ENCODE results near the gene MANF.
A peak's percentile ranks its signal among the peaks of the same experiment; 100 is the strongest.

The MANF gene

DNA sequence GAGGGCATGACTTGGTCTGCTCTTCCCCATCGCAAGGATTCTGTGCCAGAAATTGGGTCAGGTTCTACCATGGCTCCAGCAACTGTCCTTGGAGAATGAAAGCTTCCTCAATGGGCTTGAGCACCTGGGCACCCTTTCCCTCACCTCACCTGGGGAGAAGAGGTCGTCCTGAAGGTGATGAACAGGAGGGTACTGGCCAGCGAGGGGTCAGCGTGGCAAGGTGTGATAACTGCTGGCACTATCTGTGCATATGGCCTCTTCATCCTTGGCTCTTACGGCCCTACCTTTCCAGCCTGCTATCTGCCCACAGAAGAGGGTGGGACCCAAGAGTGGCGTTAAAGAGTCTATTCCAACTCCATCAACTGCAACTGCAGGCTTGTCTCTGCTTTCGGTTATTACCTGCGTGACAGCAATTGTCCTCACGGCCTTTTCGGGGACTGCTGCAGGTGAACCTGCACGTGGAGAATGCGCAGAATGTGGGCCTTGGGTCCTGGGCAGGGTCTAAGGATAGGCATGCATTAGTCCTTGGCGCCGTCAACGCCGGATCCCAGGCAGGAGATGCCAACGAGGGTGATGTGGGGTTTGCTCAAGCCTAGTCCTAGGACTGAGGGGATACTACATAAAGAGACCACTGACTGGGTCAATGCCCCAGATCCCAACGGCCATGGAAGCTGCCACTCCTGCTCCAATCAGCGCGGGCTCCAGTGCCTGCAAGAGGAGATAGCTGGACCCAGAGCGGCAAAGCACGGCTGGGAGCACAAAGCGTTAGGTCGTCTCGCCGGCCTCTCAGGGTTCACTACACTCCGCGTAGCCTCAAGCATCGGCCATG, 5.4 kb downstream of the MANF start:
- DNase-seq: peak in 1 of 14 donors; percentile 78

DNA sequence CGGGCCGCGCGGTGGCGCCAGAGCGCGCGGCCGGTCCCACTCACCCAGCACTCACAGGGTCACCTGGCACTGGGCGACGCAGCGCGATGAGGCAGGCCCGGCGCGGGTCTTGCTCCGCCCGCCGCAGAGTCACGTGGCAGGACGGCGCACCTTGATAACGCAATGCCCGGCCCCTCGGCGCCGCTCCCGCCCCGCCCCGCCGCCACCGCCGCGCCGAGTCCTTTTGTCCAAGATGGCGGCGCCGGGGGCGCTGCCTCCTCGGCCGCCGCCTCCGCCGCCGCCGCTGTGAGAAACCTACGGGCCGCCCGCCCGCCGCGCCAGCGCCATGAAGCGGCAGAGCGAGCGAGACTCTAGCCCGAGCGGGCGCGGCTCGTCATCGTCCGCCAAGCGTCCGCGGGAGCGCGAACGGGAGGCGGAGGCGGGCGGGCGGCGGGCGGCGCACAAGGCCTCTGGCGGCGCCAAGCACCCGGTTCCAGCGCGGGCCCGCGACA, 6.0 kb downstream of the MANF start, which contains the start of gene RBM15B:
RBM15B (plus strand) TSS at position 211 of the 491 bp plus-strand sequence; CDS start at position 326, 115 bp downstream.
- peak; percentile 73 to 98 (median 93) for DNase-seq

DNA sequence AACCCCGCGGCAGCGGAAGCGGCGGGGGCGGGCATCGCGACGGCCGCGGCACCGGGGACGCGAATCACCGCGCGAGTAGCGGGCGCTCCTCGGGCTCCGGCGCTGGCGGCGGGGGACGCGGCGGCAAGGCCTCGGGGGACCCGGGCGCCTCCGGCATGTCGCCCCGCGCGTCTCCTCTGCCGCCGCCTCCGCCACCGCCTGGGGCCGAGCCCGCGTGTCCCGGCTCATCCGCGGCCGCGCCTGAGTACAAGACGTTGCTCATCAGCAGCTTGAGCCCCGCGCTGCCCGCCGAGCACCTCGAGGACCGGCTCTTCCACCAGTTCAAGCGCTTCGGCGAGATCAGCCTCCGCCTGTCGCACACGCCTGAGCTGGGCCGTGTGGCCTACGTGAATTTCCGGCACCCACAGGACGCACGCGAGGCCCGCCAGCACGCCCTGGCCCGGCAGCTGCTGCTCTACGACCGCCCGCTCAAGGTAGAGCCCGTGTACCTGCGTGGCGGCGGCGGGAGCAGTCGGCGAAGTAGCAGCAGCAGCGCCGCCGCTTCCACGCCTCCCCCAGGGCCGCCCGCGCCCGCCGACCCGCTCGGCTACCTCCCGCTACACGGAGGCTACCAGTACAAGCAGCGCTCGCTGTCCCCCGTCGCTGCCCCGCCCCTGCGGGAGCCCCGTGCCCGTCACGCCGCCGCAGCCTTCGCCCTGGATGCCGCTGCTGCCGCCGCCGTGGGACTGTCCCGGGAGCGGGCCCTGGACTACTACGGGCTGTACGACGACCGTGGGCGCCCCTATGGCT, 6.7 kb downstream of the MANF start:
- DNase-seq: peak in 2 of 14 donors; percentile 26 to 51

DNA sequence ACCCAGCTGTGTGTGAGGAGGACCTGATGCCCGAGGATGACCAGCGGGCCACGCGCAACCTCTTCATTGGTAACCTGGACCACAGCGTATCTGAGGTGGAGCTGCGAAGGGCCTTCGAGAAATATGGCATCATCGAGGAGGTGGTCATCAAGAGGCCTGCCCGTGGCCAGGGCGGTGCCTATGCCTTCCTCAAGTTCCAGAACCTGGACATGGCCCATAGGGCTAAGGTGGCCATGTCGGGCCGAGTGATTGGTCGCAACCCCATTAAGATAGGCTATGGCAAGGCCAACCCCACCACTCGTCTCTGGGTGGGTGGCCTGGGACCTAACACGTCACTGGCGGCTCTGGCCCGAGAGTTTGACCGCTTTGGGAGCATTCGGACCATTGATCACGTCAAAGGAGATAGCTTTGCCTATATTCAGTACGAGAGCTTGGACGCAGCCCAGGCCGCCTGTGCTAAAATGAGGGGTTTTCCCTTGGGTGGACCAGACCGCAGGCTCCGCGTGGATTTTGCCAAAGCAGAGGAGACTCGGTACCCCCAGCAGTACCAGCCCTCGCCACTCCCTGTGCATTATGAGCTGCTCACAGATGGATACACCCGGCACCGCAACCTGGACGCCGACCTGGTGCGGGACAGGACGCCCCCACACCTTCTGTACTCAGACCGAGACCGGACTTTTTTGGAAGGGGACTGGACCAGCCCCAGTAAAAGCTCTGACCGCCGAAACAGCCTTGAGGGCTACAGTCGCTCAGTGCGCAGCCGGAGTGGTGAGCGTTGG, 7.5 kb downstream of the MANF start:
- no peak for DNase-seq

DNA sequence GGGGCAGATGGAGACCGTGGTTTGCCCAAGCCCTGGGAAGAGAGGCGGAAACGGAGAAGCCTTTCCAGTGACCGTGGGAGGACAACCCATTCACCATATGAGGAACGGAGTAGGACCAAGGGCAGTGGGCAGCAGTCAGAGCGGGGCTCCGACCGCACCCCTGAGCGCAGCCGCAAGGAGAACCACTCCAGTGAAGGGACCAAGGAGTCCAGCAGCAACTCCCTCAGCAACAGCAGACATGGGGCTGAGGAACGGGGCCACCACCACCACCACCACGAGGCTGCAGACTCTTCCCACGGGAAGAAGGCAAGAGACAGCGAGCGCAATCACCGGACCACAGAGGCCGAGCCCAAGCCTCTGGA, 8.0 kb downstream of the MANF start:
- DNase-seq: no peak

DNA sequence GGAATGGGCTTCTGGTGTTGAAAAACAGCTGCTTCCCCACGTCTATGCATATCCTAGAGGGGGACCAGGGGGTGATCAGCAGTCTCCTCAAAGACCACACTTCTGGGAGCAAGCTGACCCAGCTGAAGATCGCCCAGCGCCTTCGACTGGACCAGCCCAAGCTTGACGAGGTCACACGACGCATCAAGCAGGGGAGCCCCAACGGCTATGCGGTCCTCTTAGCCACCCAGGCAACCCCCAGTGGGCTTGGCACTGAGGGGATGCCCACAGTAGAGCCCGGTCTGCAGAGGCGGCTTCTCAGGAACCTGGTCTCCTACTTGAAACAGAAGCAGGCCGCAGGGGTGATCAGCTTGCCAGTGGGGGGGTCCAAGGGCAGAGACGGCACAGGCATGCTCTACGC, 8.5 kb downstream of the MANF start:
- DNase-seq: no peak

DNA sequence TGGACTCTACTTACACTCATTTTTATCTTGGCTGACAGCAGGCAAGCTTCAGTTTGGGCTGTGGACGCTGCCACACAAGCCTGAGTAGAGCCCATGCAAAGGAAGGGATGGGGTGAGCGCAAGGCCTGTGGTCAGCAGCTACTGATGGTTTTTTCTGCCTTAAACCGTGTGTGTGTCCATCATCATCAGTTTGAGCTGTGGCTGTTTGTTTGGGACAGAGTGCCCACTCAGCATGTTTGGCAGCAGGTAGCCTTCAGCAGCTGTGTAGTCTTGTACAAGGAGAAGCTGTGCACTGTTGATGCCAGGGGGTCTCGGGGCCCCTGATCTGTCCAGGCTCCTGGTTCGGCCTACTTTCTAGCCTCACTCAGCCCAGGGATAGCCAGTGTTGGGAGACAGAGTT, 9.4 kb downstream of the MANF start:
- no peak for DNase-seq

DNA sequence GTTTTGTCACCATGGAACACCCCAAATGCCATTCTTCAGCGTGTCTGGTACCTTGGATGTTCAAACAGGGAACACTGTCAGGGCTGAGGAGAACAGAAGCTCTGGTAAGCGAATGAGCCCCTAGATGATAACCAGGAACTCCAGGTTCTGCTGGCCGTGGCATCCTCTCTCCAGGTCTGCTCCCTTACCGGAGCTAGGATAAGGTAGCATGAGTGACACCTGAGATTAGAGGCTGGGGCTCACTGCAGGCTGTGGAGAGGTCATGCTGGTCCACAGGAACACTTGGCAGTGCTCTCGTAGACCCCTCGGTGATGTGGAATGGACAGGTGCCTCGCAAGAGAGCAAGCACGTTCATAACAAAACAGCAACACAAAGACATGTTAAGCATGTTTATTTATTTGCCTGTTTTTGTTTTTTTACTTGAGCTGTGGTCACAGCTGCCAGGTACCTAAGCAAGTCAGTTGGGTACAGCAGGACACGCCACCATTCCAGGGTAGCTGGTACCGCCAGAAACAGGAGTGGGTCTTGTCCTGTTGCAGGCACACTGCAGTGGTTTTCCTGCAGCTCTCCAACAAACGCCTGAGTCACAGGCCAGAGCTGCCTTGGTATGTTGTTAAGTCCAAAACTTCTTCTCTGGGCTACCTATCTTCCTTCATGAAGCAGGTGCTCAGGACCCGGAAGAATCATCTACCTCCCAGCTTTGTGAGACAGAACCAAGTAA, 10.6 kb downstream of the MANF start:
- no peak for DNase-seq

DNA sequence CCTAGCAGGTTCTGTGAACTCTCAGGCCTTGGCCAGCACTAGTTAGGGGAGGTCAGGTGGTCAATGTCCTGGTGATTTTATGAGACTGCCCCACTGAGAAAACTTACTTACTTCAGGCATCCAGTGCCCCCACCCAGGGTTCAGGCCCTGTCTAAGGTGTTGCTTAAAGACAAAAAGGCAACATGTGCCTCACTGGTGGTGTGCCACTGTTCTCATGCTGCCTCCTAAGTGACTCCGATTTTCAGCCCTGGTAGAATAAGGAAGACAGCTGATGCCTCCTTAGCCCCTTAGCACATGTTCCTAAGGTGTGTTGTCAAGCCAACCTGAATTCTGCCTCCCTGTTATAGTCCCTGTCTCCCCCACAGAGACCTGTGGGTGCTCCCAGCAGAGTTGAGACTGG, 11.3 kb downstream of the MANF start:
- DNase-seq: no peak

DNA sequence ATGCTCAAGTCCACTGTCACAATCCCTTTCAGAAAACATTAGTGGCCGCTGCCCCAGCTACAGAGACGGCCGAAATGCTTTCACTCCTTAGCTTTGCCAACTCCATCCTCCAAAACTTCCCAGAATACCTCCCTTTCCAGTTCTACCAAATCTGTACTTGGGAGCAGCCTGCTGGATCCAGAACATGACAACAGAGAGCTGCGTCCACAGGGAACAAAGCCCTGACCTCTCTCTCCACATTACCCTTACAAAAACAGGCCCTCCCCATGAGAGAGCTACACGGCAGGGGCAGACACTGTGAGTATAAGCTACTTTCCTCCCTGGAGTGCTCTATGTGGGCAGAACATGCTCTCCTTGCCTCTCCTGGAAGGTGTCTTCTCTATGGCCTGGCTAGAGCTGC, 12.3 kb downstream of the MANF start:
- DNase-seq: no peak

DNA sequence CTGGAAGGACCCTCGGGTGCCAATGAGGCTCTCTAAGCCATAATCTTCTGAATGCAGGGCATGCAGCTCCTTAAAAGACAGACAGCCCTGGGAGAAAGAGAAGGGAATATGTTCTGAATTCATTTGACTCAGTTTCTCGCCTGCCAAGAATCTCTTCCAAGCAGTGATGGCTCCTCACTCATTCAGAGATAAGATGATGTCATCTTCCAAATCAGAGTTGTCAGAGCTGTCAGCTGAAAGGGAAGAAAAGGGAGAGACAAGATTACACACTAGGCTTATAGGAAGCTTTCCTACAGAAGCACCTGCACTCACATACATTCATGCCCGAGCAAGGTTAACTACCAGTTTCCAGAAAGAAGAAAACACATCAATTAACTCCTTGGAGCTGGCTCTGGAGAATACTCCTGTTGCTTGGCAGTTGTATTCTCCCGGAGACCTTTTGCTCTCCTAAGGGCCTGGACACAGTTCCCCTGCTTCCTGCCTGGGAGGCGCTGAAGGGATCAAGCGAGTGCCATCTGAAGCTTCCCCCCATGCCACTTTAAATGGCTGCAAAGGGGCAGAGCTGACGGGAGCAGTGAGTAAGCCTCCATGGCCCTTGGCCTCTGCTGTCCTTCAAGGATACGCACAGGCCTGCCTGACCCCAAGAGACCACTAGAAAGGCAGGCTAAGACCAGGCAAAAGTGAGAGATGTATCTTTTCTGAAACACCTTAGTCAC, 13.7 kb downstream of the MANF start:
- DNase-seq: no peak

DNA sequence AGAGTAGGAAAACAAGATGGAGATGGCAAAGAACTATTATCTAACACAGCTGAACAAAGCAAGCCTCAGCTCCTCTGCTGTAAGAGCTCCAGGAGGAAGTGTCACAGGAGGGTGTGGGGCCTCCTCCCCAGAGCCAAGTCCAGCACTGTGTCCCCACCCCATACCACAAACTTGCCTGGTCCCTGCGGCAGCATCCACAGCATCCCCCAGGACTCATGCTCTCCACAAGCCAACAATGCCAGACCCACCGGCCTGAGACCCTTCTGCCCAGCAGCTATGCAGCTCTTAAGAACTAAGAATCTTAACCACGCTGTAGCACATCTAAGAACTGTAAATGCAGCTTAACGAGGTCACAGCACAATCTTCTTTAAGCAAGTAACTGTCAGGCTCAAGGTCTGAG, 15.1 kb downstream of the MANF start:
- DNase-seq: no peak

DNA sequence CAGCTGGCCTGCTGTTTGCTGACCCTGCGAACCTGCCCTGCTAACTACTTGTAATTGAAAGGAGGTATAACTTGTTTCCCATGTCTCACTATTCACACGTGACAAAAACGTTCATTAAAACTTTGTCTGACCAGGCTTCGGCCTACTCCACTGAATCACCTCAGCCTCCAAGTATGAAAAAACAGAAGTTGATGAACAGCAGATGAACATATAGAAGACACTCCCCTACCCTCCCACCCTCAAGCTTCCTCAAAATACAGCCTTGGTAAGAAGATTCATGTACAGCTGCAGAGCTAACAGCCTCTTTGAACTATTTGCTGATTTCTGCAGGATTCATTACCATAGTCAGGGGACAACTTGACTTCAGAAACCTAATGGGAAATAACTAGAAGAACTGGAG, 16.6 kb downstream of the MANF start:
- no peak for DNase-seq

DNA sequence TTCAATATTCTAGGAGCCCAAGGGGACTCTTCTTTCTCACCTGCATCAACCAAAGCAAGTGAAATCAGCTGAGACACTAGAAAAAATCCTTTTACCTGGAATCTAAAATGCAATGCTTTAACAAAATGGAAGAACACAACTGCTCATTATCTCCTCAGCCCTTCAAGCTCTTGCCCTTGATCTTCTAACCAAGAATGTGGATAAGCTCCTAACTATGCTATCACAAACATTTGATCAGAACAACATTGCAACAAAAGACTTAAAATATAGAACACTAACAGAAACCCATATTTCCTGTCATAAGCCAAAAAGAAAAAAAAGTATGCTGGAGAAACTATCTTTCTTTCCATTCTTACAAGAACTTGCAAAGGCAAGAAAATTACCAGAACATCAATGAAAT, 18.6 kb downstream of the MANF start:
- DNase-seq: no peak

DNA sequence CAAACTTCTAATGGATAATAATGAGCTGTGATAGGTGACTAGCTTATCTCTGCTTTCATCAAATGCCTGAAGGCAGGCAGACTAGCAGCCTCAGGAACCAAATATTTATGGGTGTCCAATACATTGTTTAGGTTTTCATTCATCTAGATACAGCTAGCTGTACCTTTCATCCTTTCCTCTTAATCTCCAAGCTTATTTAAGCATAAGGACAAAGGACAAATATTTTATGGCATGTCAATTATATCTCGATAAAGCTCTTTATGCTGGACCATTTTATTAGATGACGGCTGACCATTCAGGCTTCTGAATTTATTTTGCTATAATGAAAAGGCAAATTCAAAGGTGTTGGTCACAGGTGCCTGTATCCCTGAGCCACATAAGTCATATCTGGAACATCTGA, 22.9 kb downstream of the MANF start:
- DNase-seq: no peak

DNA sequence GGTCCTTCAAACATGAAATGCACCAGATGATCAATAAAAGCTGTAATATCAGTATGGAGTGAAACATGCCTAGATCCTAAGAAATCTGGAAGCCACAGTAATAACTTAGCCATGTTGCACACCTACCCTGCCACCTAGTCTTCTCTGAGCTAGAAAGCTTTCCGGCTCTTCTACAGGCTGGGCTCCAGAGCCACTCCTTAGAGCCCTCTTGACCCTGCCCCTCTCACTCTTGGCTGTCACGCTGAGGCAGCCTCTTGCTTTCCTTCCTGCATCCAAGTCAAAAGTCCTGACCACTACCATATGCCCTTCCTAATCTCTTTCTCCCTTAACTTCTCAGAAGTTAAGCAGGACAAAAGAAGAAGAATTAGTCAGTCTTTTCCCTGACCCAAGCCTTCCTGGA, 23.7 kb downstream of the MANF start:
- no peak for DNase-seq

DNA sequence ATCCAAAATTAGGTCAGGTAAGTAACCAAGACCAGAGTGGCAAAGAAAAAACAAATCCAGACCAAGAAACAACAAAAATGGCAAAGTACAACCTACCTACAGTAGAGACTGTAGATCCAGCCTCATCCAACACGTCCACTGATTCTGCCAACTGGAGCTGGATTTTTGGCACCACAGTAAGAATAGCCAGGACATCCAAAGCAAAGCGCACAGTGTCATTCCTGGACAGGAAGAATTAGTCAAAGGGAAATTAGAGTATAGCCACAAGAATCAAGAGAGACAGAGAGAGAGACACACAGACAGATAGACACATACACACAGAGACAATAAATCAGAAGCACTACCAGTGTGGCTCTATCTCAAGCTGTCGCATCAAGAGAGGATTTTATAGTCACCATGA, 37.1 kb downstream of the MANF start:
- DNase-seq: no peak

DNA sequence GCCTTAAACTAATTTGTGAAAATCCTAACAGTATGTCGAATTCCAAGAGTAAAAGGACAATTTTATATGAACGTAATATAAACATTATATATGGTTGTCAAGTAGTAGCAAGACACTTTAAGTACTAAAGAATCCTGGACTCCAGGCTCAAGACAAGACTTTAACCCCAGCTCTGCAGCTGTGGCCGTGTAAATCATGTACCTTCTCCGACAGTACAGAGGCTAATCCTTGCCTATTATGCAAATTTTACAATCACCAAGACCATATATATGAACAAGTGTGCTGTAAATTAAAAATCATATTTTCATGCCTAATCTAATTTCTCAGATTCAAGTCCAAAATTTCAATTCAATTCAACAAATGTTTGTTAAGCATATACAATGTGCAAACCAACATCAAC, 41.8 kb downstream of the MANF start:
- DNase-seq: no peak

DNA sequence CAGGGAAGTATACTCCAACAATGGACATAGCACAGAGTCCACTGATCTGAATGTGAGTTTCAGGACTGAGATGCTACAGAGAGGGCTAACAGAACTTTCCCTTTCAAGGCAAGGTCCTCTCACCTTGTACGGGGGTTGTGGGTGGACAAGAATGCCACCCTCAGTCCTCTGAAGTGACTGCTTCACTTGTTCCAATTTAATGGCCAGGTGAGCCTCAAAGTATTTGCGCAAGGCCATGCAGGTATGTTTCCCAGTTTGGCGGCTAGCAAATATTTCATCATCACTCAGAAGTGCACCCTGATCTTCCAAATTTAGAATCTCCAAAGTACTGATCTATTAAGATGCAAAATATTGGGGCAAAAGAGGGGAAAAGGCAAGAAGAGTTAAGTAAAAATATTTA, 44.0 kb downstream of the MANF start:
- DNase-seq: no peak

DNA sequence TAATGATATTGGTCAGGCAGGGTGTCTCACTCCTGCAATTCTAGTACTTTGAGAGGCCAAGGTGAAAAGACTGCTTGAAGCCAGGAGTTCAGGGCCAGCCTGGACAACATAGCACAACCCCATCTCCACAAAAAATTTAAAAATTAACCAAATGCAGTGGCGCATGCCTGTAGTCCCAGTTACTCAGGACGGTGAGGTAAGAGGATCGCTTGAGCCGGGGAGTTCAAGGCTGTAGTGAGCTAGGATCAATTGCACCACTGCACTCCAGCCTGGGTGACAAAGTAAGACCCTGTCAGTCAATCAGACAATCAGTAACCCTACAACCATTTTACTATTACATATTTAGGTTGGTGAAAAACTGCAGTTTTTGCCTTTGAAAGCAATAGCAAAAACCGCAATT, 49.0 kb downstream of the MANF start:
- DNase-seq: no peak

DNA sequence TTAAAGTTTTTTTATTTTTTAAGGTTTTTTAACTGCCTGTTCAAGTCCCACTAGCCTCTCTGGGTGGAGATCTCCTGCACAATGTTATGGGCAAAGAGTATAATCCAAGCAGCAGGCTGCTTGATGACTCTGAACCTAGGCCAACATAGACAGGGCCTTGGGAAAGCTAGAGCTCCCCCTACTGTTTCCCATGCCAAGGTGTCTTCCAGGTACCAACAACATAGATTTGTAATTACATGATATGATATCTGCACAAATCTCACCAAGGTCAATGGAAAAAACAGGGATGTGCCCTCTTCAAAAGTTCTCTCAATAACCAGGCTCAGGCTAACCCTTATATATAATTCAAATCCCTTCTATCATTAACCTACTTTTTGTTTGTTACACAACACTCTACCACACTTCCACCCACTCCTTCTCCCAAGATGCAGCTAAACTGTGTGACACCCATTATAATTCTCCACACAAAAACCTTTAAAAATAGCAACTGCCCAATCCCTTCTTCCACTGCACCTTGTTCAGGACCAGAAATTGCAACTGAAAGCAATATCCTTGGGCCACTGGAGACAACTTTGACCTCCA, 49.7 kb downstream of the MANF start:
- peak in 3 of 14 donors; percentile 2 to 42 (median 4) for DNase-seq

Measured in C1 segment of cervical spinal cord (tissue), 14 donors.